ENCODE results near the gene TMEM109. TPM values are rescaled to one million over a fixed set of nuclear protein-coding genes. Genes with fewer than 3 reads are reported as not detected.
A peak's percentile ranks its signal among the peaks of the same experiment; 100 is the strongest.

The TMEM109 gene
- total RNA-seq, 4 donors from 2014 or later, result 107 to 132 (median 120) TPM

GRCh38 chr11:60871378-60872061 lies 42.4 kb upstream of the TMEM109 start:
- Histone ChIP-seq H3K9me3 (no peaks in the 10 kb centered on the region), H3K36me3 (no peaks in the 10 kb centered on the region), H3K27ac (no peak overlapping the region), H3K4me1 (peaks cover 0 to 57% (median 6%) of the 10 kb centered on the region in 3 donors), H3K27me3 (no peaks in the 10 kb centered on the region), H3K4me3 (no peak overlapping the region)
- no peak for ATAC-seq
- 77 to 80% methylated on average over 3 to 4 of the region's 7 CpGs for WGBS, 2 donors (ENCODE audit: low coverage in 1 of 2)
- TF ChIP-seq EP300 (IDR thresholded peaks at IDR 0.05) (no peak), POLR2A (IDR thresholded peaks at IDR 0.05) (no peak)
- TF ChIP-seq, protein P1, sequence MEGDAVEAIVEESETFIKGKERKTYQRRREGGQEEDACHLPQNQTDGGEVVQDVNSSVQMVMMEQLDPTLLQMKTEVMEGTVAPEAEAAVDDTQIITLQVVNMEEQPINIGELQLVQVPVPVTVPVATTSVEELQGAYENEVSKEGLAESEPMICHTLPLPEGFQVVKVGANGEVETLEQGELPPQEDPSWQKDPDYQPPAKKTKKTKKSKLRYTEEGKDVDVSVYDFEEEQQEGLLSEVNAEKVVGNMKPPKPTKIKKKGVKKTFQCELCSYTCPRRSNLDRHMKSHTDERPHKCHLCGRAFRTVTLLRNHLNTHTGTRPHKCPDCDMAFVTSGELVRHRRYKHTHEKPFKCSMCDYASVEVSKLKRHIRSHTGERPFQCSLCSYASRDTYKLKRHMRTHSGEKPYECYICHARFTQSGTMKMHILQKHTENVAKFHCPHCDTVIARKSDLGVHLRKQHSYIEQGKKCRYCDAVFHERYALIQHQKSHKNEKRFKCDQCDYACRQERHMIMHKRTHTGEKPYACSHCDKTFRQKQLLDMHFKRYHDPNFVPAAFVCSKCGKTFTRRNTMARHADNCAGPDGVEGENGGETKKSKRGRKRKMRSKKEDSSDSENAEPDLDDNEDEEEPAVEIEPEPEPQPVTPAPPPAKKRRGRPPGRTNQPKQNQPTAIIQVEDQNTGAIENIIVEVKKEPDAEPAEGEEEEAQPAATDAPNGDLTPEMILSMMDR (IDR thresholded peaks at IDR 0.05), result no peak

GRCh38 chr11:60872124-60872960 lies 41.6 kb upstream of the TMEM109 start:
- Histone ChIP-seq H3K4me3 (no peak overlapping the region), H3K27me3 (no peaks in the 10 kb centered on the region), H3K9me3 (no peaks in the 10 kb centered on the region), H3K27ac (peak overlapping the region in 1 of 4 donors; percentile 14), H3K4me1 (peaks cover 0 to 58% (median 6%) of the 10 kb centered on the region in 3 donors), H3K36me3 (no peaks in the 10 kb centered on the region)
- peak; percentile 60 for ATAC-seq
- TF ChIP-seq, protein P1 (IDR thresholded peaks at IDR 0.05), result no peak
- TF ChIP-seq EP300 (IDR thresholded peaks at IDR 0.05) (no peak), POLR2A (IDR thresholded peaks at IDR 0.05) (no peak), POLR2AphosphoS5 (IDR thresholded peaks at IDR 0.05) (no peak)
- WGBS, 2 donors (ENCODE audit: low coverage in 1 of 2), result 100% methylated on average over 2 of the region's 6 CpGs

GRCh38 chr11:60872961-60873524 lies 40.9 kb upstream of the TMEM109 start:
- ATAC-seq, result no peak
- peaks cover 0 to 65% (median 7%) of the 10 kb centered on the region in 3 donors for H3K4me1 ChIP-seq
- TF ChIP-seq, protein P1 (IDR thresholded peaks at IDR 0.05), result no peak
- TF ChIP-seq POLR2AphosphoS5 (IDR thresholded peaks at IDR 0.05) (no peak), EP300 (IDR thresholded peaks at IDR 0.05) (no peak), POLR2A (IDR thresholded peaks at IDR 0.05) (no peak)
- H3K9me3 ChIP-seq, result no peaks in the 10 kb centered on the region
- peak overlapping the region in 1 of 4 donors; percentile 14 for H3K27ac ChIP-seq
- H3K27me3 ChIP-seq, result no peaks in the 10 kb centered on the region
- no peak overlapping the region for H3K4me3 ChIP-seq
- H3K36me3 ChIP-seq, result no peaks in the 10 kb centered on the region
- 56 to 71% methylated on average over 7 to 13 of the region's 16 CpGs for WGBS, 2 donors (ENCODE audit: low coverage in 1 of 2)

- Histone ChIP-seq H3K4me1 (peaks cover 0 to 69% (median 10%) of the 10 kb centered on the region in 3 donors), H3K27ac (no peak overlapping the region), H3K36me3 (no peaks in the 10 kb centered on the region), H3K4me3 (no peak overlapping the region), H3K9me3 (no peaks in the 10 kb centered on the region), H3K27me3 (no peaks in the 10 kb centered on the region)
- ATAC-seq, result no peak
- TF ChIP-seq, protein P1 (IDR thresholded peaks at IDR 0.05), result no peak
- TF ChIP-seq EP300 (IDR thresholded peaks at IDR 0.05) (no peak), POLR2A (IDR thresholded peaks at IDR 0.05) (no peak), POLR2AphosphoS5 (IDR thresholded peaks at IDR 0.05) (no peak)
- 80 to 81% methylated on average over 4 to 7 of the region's 12 CpGs for WGBS, 2 donors (ENCODE audit: low coverage in 1 of 2)
Observed at GRCh38 chr11:60873533-60873932, 40.4 kb upstream of the TMEM109 start.
